Vagina (tissue), 2 donors: ENCODE measurements around the gene STK38L.

Source experiments
- CTCF ChIP-seq, 3 experiments: fragments of 450-650 bp in 2 of 3; fragments of 200-600 bp in 1 of 3; sonication (generic) in 1 of 3; IDR thresholded peaks; one replicate each; pipeline ENCODE4 v1.5.1; 2017 to 2019; ENCODE audit warnings: antibody characterized with exemption in 3 of 3, mild to moderate bottlenecking in 2 of 3, moderate library complexity in 2 of 3
- POLR2AphosphoS5 ChIP-seq, 2 donors: sonication (generic); formaldehyde crosslinking; IDR thresholded peaks; one replicate each; pipeline ENCODE4 v1.9.0; 2017; ENCODE audit warnings: antibody characterized with exemption in 2 of 2, mild to moderate bottlenecking in 2 of 2, low read depth in 1 of 2; ENCODE audit not compliant: insufficient read depth in 1 of 2

- TF ChIP-seq CTCF (IDR thresholded peaks at IDR 0.05): no peak
- no peak for TF ChIP-seq POLR2AphosphoS5 (IDR thresholded peaks at IDR 0.05; ENCODE audit: insufficient read depth in 1 of 2, low read depth in 1 of 2)
These were observed 13.2 kb downstream of the STK38L start for GRCh38 chr12:27257104-27257843.
